NT2/D1 (cell line): ENCODE measurements around the gene ELFN1.

Experiments used
- DNase-seq: peaks from one replicate; pipeline ENCODE4 v3.0.0-alpha.2; 2011; ENCODE audit warnings: low read depth, low spot score
- H3K27me3 ChIP-seq: 2 replicates; pipeline ENCODE4 v1.6.0; 2011; ENCODE audit warnings: mild to moderate bottlenecking; ENCODE audit not compliant: insufficient read length, insufficient read depth
- H3K36me3 ChIP-seq: 2 replicates; pipeline ENCODE4 v1.6.1; 2011; ENCODE audit warnings: mild to moderate bottlenecking, low read length, mixed read lengths; ENCODE audit not compliant: insufficient read depth, insufficient read length
- H3K4me1 ChIP-seq: 2 replicates; pipeline ENCODE4 v1.5.1; 2011; ENCODE audit not compliant: insufficient read depth, insufficient read length
- H3K4me3 ChIP-seq: 2 replicates; pipeline ENCODE4 v1.5.1; 2011; ENCODE audit warnings: low read depth; ENCODE audit not compliant: insufficient read length
- H3K9ac ChIP-seq: 2 replicates; pipeline ENCODE4 v1.6.0; 2011; ENCODE audit warnings: low read depth; ENCODE audit not compliant: insufficient read length
- H3K9me3 ChIP-seq: 2 replicates; pipeline ENCODE4 v1.5.1; 2011; ENCODE audit warnings: mild to moderate bottlenecking, low read length; ENCODE audit not compliant: insufficient read depth
- SUZ12 ChIP-seq: IDR thresholded peaks from 2 replicates; pipeline ENCODE4 v1.6.1; 2011; ENCODE audit not compliant: insufficient read length, insufficient read depth; ENCODE audit errors: extremely low read depth
- YY1 ChIP-seq: IDR thresholded peaks from 2 replicates; pipeline ENCODE4 v1.6.1; 2011; ENCODE audit not compliant: insufficient read length, insufficient read depth
- ZNF274 ChIP-seq: IDR thresholded peaks from 2 replicates; pipeline ENCODE4 v1.6.1; 2011; ENCODE audit warnings: mild to moderate bottlenecking, low read depth, low read length

ELFN1 gene

GRCh38 chr7:1654738-1655475 is 15.2 kb upstream of the ELFN1 start:
- no peak for DNase-seq
- TF ChIP-seq YY1 (no peak), ZNF274 (no peak), SUZ12 (no peak)
- Histone ChIP-seq H3K27me3 (peaks cover 5% of the 10 kb centered on the region), H3K4me1 (peaks cover 8% of the 10 kb centered on the region), H3K9ac (no peak overlapping the region), H3K9me3 (peaks cover 6% of the 10 kb centered on the region; the same call in 1 of the 2 replicates), H3K4me3 (no peak overlapping the region), H3K36me3 (no peaks in the 10 kb centered on the region)

GRCh38 chr7:1659696-1660095 is 10.4 kb upstream of the ELFN1 start:
- peaks cover 6% of the 10 kb centered on the region; the same call in 1 of the 2 replicates for H3K9me3 ChIP-seq
- TF ChIP-seq YY1 (no peak), SUZ12 (no peak), ZNF274 (no peak)
- H3K9ac ChIP-seq = no peak overlapping the region
- H3K4me3 ChIP-seq = no peak overlapping the region
- no peak for DNase-seq
- H3K36me3 ChIP-seq = no peaks in the 10 kb centered on the region
- peaks cover 38% of the 10 kb centered on the region for H3K27me3 ChIP-seq
- peaks cover 2% of the 10 kb centered on the region for H3K4me1 ChIP-seq

GRCh38 chr7:1661461-1661860 is 8.6 kb upstream of the ELFN1 start:
- TF ChIP-seq SUZ12 (no peak), YY1 (no peak), ZNF274 (no peak)
- H3K9me3 ChIP-seq = peaks cover 6% of the 10 kb centered on the region; the same call in 1 of the 2 replicates
- peaks cover 2% of the 10 kb centered on the region for H3K4me1 ChIP-seq
- no peak overlapping the region for H3K4me3 ChIP-seq
- no peak overlapping the region for H3K9ac ChIP-seq
- H3K27me3 ChIP-seq = peaks cover 41% of the 10 kb centered on the region
- no peaks in the 10 kb centered on the region for H3K36me3 ChIP-seq
- DNase-seq = no peak

GRCh38 chr7:1662101-1662500 is 8.0 kb upstream of the ELFN1 start:
- no peak for TF ChIP-seq SUZ12
- no peak for TF ChIP-seq ZNF274
- TF ChIP-seq YY1 = no peak
- no peak for DNase-seq
- H3K9me3 ChIP-seq = peaks cover 6% of the 10 kb centered on the region; the same call in 1 of the 2 replicates
- no peak overlapping the region for H3K9ac ChIP-seq
- H3K4me1 ChIP-seq = peaks cover 2% of the 10 kb centered on the region
- H3K4me3 ChIP-seq = no peak overlapping the region
- no peaks in the 10 kb centered on the region for H3K36me3 ChIP-seq
- H3K27me3 ChIP-seq = peaks cover 46% of the 10 kb centered on the region

GRCh38 chr7:1662767-1663166 is 7.3 kb upstream of the ELFN1 start:
- H3K4me1 ChIP-seq = peaks cover 2% of the 10 kb centered on the region
- TF ChIP-seq SUZ12 (no peak), YY1 (no peak), ZNF274 (no peak)
- H3K9ac ChIP-seq = no peak overlapping the region
- DNase-seq = no peak
- peaks cover 52% of the 10 kb centered on the region for H3K27me3 ChIP-seq
- peaks cover 5% of the 10 kb centered on the region; the same call in 1 of the 2 replicates for H3K9me3 ChIP-seq
- no peak overlapping the region for H3K4me3 ChIP-seq
- no peaks in the 10 kb centered on the region for H3K36me3 ChIP-seq

- Histone ChIP-seq H3K36me3 (no peaks in the 10 kb centered on the region), H3K4me1 (peaks cover 4% of the 10 kb centered on the region), H3K9ac (no peak overlapping the region), H3K27me3 (peaks cover 56% of the 10 kb centered on the region), H3K4me3 (no peak overlapping the region), H3K9me3 (0 out of 2 replicates have a peak, but pooled peaks cover under 1% of the 10 kb centered on the region)
- no peak for TF ChIP-seq SUZ12
- TF ChIP-seq ZNF274 = no peak
- TF ChIP-seq YY1 = no peak
- DNase-seq = no peak
Observed at GRCh38 chr7:1663223-1663622, 6.9 kb upstream of the ELFN1 start.

- no peak for DNase-seq
- H3K27me3 ChIP-seq = peaks cover 65% of the 10 kb centered on the region
- H3K9ac ChIP-seq = peak overlapping the region; percentile 76
- H3K4me3 ChIP-seq = peak overlapping the region; percentile 63
- H3K4me1 ChIP-seq = peaks cover 10% of the 10 kb centered on the region
- TF ChIP-seq ZNF274 = no peak
- no peak for TF ChIP-seq YY1
- no peak for TF ChIP-seq SUZ12
- no peaks in the 10 kb centered on the region for H3K9me3 ChIP-seq
- H3K36me3 ChIP-seq = no peaks in the 10 kb centered on the region
Observed at GRCh38 chr7:1663857-1664651, 6.0 kb upstream of the ELFN1 start.
